Thyroid gland (tissue), 4 donors: ENCODE measurements around the gene PTPRG.

Source experiments
- CTCF ChIP-seq, 6 experiments: fragments of 200-600 bp in 3 of 6; fragments of 450-650 bp in 3 of 6; sonication (generic) in 3 of 6; IDR thresholded peaks; one replicate each; pipeline ENCODE4 v1.5.1; 2016 to 2019; ENCODE audit warnings: antibody characterized with exemption in 6 of 6, mild to moderate bottlenecking in 2 of 6, inconsistent platforms in 1 of 6, moderate library complexity in 1 of 6
- POLR2A ChIP-seq, 2 donors: fragments of 450-650 bp; IDR thresholded peaks; one replicate each; pipeline ENCODE4 v1.6.1; 2017; ENCODE audit warnings: antibody characterized with exemption in 2 of 2, mild to moderate bottlenecking in 2 of 2, moderate library complexity in 1 of 2

GRCh38 chr3:61719278-61719977 is 158.1 kb downstream of the PTPRG start:
- TF ChIP-seq CTCF (IDR thresholded peaks at IDR 0.05) (no peak), POLR2A (IDR thresholded peaks at IDR 0.05) (no peak)
